Thyroid gland (tissue), 4 donors: ENCODE results near the gene KIRREL2. TPM values are rescaled to one million over a fixed set of nuclear protein-coding genes. Genes with fewer than 3 reads are reported as not detected.

Experiments used
- DNase-seq, 2 donors: peaks; one replicate each; pipeline ENCODE4 v3.0.0-alpha.2; 2019
- H3K27ac ChIP-seq, 3 donors: fragments of 200-600 bp; sonication (generic); 1 replicate in 2 of 3; 2 replicates in 1 of 3; pipeline ENCODE4 v1.5.1; 2016 to 2019; ENCODE audit warnings: mild to moderate bottlenecking in 1 of 3, moderate library complexity in 1 of 3
- H3K27me3 ChIP-seq: fragments of 200-600 bp; sonication (generic); one replicate; pipeline ENCODE4 v1.5.1; 2019
- H3K36me3 ChIP-seq, 2 donors: fragments of 200-600 bp; sonication (generic); one replicate each; pipeline ENCODE4 v1.5.1; 2016 to 2019
- H3K4me1 ChIP-seq, 2 donors: fragments of 200-600 bp; sonication (generic); one replicate each; pipeline ENCODE4 v1.5.1; 2017 to 2019
- H3K4me3 ChIP-seq, 3 donors: fragments of 200-600 bp; sonication (generic); replicated peaks in 1 of 3; 1 replicate in 2 of 3; 2 replicates in 1 of 3; pipeline ENCODE4 v1.5.1; 2016; ENCODE audit warnings: mild to moderate bottlenecking in 1 of 3
- H3K9me3 ChIP-seq: fragments of 200-600 bp; sonication (generic); one replicate; pipeline ENCODE4 v1.5.1; 2017
- POLR2A ChIP-seq, 2 donors: fragments of 450-650 bp; IDR thresholded peaks; one replicate each; pipeline ENCODE4 v1.6.1; 2017; ENCODE audit warnings: antibody characterized with exemption in 2 of 2, mild to moderate bottlenecking in 2 of 2, moderate library complexity in 1 of 2
- WGBS, 2 donors: methylation state at CpG; one replicate each; pipeline ENCODE4 v1.1.5; 2017; 5-methylcytosine and 5-hydroxymethylcytosine counted together
- intact Hi-C: fragments of 100-400 bp; cut with DNase I; formaldehyde crosslinking; loops from one replicate; pipeline ENCODE4 v1.15.1; 2023
- total RNA-seq, 4 donors: library from RNA; depleted of rRNA; stranded (reverse); fragments of >200 nt; gene quantifications; one replicate each; pipeline ENCODE4 v1.2.3, GENCODE V29; 2016
- TF ChIP-seq, protein P1 (sequence below), 6 experiments: fragments of 200-600 bp in 3 of 6; fragments of 450-650 bp in 3 of 6; sonication (generic) in 3 of 6; IDR thresholded peaks; one replicate each; pipeline ENCODE4 v1.5.1; 2016 to 2019; ENCODE audit warnings: antibody characterized with exemption in 6 of 6, mild to moderate bottlenecking in 2 of 6, inconsistent platforms in 1 of 6, moderate library complexity in 1 of 6

Gene KIRREL2
- total RNA-seq, 4 donors from 2014 or later: 0.20 to 0.33 TPM; not detected in 2

DNA sequence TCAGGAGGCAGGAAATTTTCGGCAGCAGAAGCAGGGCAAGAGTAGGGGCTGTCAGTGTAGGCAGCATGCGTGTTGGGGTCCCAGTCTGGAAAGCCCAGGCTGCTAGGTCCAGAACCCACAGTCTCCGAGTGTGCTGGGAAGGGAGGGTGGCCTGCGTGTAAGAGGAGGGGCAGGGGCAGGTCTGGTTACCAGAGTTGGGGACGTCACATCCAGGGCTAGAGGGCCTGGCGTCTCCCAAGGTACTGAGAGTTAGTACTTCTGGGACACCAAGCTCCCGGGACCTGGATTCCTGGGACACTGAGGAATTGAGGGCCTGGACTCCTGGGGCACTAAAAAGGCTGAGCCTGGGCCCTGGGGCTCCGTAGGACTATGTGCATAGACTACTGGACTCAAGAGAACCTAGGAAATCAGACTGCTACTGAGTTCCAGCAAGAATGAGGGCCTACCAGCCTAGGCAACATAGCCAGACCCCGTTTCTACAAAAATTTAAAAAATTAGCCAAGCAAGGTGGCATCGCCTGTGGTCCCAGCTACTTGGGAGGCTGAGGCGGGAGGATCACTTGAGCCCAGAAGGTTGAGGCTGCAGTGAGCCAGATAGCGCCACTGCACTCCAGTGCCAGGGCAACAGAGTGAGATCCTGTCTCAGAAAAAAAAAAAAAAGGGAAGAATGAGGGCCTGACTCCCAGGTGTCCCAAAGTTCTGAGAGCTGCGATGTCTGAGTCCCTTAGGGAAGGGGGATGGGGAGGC, 41.2 kb downstream of the KIRREL2 start:
- DNase-seq: no peak
- Histone ChIP-seq H3K27me3 (no peaks in the 10 kb centered on the region), H3K36me3 (peaks cover 25 to 30% of the 10 kb centered on the region in 2 donors), H3K4me1 (peaks cover 7 to 18% of the 10 kb centered on the region in 2 donors), H3K9me3 (no peaks in the 10 kb centered on the region), H3K27ac (peak overlapping the region in 2 of 3 donors; percentile 72 to 85), H3K4me3 (peak overlapping the region in 1 of 3 donors; percentile 79)
- 87 to 88% methylated on average over 13 of the region's 13 CpGs for WGBS, 2 donors
- intact Hi-C loops: loop anchor here (5.0 kb wide), 1 partner anchor 34 kb away; no protein-coding TSS in a partner anchor
- TF ChIP-seq POLR2A (IDR thresholded peaks at IDR 0.05): no peak
- TF ChIP-seq, protein P1, sequence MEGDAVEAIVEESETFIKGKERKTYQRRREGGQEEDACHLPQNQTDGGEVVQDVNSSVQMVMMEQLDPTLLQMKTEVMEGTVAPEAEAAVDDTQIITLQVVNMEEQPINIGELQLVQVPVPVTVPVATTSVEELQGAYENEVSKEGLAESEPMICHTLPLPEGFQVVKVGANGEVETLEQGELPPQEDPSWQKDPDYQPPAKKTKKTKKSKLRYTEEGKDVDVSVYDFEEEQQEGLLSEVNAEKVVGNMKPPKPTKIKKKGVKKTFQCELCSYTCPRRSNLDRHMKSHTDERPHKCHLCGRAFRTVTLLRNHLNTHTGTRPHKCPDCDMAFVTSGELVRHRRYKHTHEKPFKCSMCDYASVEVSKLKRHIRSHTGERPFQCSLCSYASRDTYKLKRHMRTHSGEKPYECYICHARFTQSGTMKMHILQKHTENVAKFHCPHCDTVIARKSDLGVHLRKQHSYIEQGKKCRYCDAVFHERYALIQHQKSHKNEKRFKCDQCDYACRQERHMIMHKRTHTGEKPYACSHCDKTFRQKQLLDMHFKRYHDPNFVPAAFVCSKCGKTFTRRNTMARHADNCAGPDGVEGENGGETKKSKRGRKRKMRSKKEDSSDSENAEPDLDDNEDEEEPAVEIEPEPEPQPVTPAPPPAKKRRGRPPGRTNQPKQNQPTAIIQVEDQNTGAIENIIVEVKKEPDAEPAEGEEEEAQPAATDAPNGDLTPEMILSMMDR (IDR thresholded peaks at IDR 0.05): no peak

DNA sequence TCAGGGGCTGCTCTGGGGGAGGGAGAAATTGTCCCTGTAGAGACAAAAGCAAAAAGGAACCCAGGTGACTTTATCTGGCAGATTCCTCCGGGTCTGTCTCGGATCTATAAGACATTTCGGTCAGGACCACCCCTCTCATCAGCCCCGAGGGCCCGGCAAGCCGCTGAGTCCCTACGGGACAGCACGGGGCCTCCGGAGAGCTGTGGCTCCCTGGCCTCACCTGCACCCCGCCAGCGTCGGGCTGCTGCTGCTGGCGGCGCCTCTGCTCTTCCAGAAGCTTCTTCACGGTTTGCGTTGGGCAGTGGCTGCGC, 41.7 kb downstream of the KIRREL2 start:
- Histone ChIP-seq H3K36me3 (peaks cover 25 to 30% of the 10 kb centered on the region in 2 donors), H3K4me3 (peak overlapping the region; percentile 31 to 95 (median 79)), H3K9me3 (no peaks in the 10 kb centered on the region), H3K27ac (peak overlapping the region; percentile 72 to 85 (median 84)), H3K4me1 (peaks cover 7 to 20% of the 10 kb centered on the region in 2 donors), H3K27me3 (no peaks in the 10 kb centered on the region)
- no peak for TF ChIP-seq POLR2A (IDR thresholded peaks at IDR 0.05)
- TF ChIP-seq, protein P1 (IDR thresholded peaks at IDR 0.05): no peak
- intact Hi-C loops: loop anchor here (5.0 kb wide), 1 partner anchor 34 kb away; no protein-coding TSS in a partner anchor
- WGBS, 2 donors: 17 to 42% methylated on average over 3 to 5 of the region's 17 CpGs
- DNase-seq: no peak

DNA sequence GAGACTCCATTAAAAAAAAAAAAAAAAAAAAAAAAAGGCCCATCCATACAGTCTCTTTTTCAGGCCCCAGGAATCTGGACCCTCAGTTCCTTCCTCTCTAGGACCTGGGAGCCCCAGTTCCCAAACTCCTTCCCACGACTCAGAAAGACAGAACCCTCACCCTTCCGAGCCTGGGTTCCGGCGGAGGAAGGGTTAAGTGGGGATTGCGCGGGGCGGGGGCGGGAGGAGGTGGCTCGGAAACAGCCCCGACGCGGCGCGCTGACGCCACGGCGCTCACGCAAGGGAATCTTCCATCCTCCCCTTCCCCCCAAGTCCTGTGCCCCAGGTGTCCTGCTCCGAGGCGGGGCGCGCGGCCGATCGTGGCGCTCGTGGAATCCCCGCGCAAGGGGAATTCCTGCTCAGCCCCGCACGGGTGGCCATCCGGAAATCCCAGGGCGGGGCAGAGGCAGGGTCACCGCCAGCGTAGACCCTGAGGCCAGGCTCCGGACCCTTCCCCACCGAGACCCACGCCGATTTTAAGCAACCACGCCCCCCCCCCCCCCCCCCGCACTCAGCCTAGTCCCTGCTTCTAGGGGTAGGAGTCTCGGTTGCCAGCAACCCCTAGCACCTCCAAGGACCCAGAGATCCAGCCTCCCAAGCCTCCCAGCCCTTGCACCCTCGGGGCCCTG, 43.0 kb downstream of the KIRREL2 start:
- Histone ChIP-seq H3K27me3 (no peaks in the 10 kb centered on the region), H3K9me3 (no peaks in the 10 kb centered on the region), H3K36me3 (peaks cover 16 to 22% of the 10 kb centered on the region in 2 donors), H3K4me3 (peak overlapping the region; percentile 56 to 95 (median 79)), H3K4me1 (peaks cover 7 to 24% of the 10 kb centered on the region in 2 donors), H3K27ac (peak overlapping the region; percentile 72 to 85 (median 84))
- intact Hi-C loops: loop anchor here (5.0 kb wide), 1 partner anchor 33 kb away; no protein-coding TSS in a partner anchor
- 0 to 2% methylated on average over 15 to 28 of the region's 43 CpGs for WGBS, 2 donors
- TF ChIP-seq, protein P1 (IDR thresholded peaks at IDR 0.05): no peak
- TF ChIP-seq POLR2A (IDR thresholded peaks at IDR 0.05): no peak
- peak; percentile 88 to 91 for DNase-seq

DNA sequence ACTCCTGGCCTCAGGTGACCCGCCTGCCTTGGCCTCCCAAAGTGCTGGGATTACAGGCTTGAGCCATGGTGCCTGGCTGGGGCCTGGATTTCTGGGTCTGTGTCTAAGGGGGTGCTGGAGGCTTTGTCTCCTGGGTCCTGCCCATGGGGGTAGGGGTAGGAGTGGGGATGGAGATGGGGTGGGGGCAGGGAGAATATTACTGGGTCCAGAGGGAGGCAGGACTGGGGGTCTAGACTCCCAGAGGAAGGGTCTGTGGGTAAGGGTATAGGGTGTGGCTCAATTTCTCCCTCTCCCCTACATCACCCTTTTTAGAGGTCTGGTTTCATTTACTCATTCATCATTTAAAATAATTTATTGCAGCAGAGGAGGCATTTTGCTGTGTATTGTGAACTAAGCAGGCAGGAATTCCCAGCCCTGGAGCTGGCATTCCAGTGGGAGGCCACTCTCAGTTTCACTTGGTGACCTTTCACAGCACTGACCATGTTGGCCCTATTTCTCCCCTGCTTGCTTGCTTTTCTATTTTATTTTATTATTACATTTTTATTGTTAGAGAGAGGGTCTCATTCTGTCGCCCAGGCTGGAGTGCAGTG, 44.4 kb downstream of the KIRREL2 start:
- Histone ChIP-seq H3K27me3 (no peaks in the 10 kb centered on the region), H3K4me1 (peaks cover 7 to 27% of the 10 kb centered on the region in 2 donors), H3K27ac (peak overlapping the region; percentile 30 to 85 (median 72)), H3K9me3 (no peaks in the 10 kb centered on the region), H3K4me3 (no peak overlapping the region), H3K36me3 (peaks cover 8% of the 10 kb centered on the region in 2 donors)
- 66 to 79% methylated on average over 1 to 2 of the region's 2 CpGs for WGBS, 2 donors
- no peak for DNase-seq
- intact Hi-C loops: no loop called here
- TF ChIP-seq POLR2A (IDR thresholded peaks at IDR 0.05): no peak
- TF ChIP-seq, protein P1 (IDR thresholded peaks at IDR 0.05): no peak
